Daoy (cell line): Measurements from ENCODE around the gene OR8H1. TPM values are rescaled to one million over a fixed set of nuclear protein-coding genes. Genes with fewer than 3 reads are reported as not detected.

Source experiments
- DNase-seq: peaks from one replicate; pipeline ENCODE4 v3.0.0-alpha.2; 2015; ENCODE audit warnings: low read depth
- total RNA-seq: library from RNA; depleted of rRNA; stranded (reverse); fragments of >200 nt; shearing (Covaris generic); gene quantifications from 2 replicates; pipeline ENCODE4 v1.2.3, GENCODE V29; 2014; rRNA removed

OR8H1 gene, protein sequence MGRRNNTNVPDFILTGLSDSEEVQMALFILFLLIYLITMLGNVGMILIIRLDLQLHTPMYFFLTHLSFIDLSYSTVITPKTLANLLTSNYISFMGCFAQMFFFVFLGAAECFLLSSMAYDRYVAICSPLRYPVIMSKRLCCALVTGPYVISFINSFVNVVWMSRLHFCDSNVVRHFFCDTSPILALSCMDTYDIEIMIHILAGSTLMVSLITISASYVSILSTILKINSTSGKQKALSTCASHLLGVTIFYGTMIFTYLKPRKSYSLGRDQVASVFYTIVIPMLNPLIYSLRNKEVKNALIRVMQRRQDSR
- total RNA-seq = not detected in 2 replicates

DNA sequence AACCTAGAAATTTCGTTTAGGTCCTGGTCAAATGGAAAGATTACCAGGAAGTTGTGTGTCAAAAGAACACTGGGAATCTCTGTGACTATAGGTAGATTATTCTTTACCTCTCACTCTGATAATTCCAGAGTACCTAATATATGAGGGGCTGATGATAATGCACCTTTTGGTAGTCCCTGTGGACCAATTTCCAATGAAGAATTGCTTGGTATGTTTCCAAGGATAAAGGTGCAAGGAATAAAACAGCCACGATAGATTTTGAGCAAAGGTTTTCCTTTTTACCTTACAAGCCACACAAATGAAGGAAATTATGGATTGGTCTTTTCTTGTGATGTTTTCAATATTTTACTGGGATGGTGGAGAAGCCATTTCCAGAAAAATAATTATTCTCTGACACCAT, at the start of gene OR8H1:
Gene OR8H1 (minus strand): TSS at position 101 of the 400 bp plus-strand sequence. CDS start 1,192 bp downstream, outside the sequence.
- no peak for DNase-seq

DNA sequence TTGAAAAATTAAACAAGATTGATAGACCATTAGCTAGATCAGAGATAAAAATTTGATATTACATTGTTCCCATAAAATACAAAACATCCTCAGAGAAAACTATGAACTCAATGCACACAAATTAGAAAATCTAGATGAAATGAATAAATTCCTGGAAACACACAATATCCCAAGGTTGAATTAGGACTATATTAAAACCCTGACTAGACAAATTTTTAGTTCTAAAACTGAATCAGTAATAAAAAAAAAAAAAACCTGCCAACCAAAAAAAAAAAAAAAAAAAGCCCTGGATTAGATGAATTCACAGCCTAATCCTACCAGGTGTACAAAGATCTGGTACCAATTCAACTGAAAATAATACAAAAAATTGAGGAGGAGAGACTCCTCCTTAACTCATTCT, 48.2 kb upstream of the OR8H1 start:
- no peak for DNase-seq

DNA sequence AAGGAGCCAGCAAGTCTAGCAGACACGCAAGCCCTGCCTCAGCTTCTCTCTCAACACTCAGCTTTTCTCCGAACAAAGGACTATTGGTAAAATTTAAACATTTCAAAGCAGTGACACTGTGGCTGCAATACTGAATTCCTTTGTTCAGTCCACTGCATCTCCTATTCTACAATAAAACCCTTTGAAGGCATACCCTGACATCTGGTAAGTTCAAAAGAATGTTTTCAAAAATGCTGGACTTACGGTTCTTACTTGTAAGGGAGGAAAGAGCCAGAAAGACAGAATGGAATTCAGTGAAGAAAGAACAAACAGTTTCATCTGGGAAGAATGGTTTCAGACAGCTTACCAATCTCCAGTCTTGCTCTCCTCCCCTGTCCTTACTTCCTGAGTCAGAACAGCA, 41.1 kb upstream of the OR8H1 start:
- no peak for DNase-seq

DNA sequence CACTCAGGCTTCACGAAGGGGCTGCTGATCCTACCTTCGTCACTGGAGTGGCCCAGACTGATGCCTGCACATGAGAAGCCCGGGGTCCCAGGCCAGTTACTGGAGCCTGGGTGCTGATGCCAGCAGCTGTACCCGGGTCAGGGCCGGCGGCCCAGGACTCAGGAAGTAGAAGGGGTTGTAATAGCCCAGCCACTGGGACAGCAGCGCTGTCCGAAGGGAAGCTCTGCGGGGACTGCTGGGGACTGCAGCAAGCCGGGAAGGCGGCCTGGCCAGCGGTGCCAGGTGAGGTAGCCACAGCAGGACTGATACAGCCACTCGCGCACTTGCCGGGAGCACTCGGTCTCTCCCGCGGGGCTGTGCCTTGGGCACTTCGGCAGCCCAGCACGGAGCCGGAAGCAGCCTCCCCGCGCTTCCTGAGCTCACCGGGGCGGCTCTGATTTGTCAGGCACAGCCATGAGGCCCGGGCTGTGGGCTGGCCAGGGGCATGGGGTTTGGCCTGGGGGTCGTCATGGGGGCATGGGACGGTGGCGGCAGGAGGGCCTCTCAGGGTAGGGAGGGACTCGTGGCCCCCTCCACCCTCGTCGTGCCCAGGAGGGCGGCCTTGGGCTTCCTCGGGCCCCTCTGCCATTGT, 39.9 kb upstream of the OR8H1 start:
- no peak for DNase-seq

- DNase-seq = no peak
These were observed 22.8 kb upstream of the OR8H1 start, which contains the start of gene OR8K3 for GRCh38 chr11:56314844-56315243. TSS of gene OR8K3 (plus strand) at chr11:56315144. CDS start at chr11:56318307, 3,163 bp downstream.

GRCh38 chr11:56307836-56308235, 15.8 kb upstream of the OR8H1 start:
- DNase-seq = no peak

GRCh38 chr11:56296898-56297297, 4.8 kb upstream of the OR8H1 start:
- no peak for DNase-seq

GRCh38 chr11:56273854-56274253, 18.2 kb downstream of the OR8H1 start, which contains the start of gene OR5T1:
TSS of gene OR5T1 (plus strand) at chr11:56274154. CDS start at chr11:56275639, 1,485 bp downstream.
- no peak for DNase-seq

DNA sequence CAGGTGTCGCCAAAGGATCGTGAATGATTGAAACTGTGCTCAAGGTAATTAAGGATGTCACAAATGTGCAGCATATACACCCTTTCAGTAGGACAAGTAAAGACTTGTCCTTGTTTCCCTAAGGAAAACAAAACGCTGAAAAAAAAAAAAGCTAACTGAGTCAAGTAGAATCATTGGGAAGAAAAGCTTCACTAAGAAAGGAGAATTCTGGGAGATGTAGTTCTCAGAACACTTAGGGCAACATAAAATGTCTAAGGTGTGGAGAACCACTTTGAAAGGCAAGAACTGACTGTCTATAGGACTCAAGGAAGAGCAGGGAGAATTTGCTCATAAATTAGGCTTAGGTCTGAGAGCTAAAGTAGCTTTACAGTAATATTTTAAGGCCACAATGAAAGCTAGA, 21.0 kb downstream of the OR8H1 start:
- no peak for DNase-seq

GRCh38 chr11:56251954-56252353, 40.1 kb downstream of the OR8H1 start, which contains the start of gene OR5T3:
TSS of gene OR5T3 (plus strand) at chr11:56252254. CDS start at chr11:56252254, 0 bp downstream.
- no peak for DNase-seq

Other genes starting within 250 kb of the OR8H1 start
- gene OR8I2, start 198.9 kb downstream of the OR8H1 start, total RNA-seq = not detected in 2 replicates
- not detected in 2 replicates for gene OR8H2, start 188.6 kb downstream of the OR8H1 start, total RNA-seq
- gene OR8H3, start 169.9 kb downstream of the OR8H1 start, total RNA-seq = not detected in 2 replicates
- gene OR8J3, start 152.1 kb downstream of the OR8H1 start, total RNA-seq = not detected in 2 replicates
- gene OR8K5, start 131.9 kb downstream of the OR8H1 start, total RNA-seq = not detected in 2 replicates
- gene OR5J2, start 115.6 kb downstream of the OR8H1 start, total RNA-seq = not detected in 2 replicates
- not detected in 2 replicates for gene OR5T2, start 58.0 kb downstream of the OR8H1 start, total RNA-seq
- gene OR5T3, start 40.0 kb downstream of the OR8H1 start, total RNA-seq = not detected in 2 replicates
- gene OR5T1, start 18.1 kb downstream of the OR8H1 start, total RNA-seq = not detected in 2 replicates
- gene OR8K3, start 22.9 kb upstream of the OR8H1 start, total RNA-seq = not detected in 2 replicates
- gene OR8K1, start 53.8 kb upstream of the OR8H1 start, total RNA-seq = not detected in 2 replicates
- gene OR8J1, start 62.0 kb upstream of the OR8H1 start, total RNA-seq = not detected in 2 replicates
- gene OR8U1, start 83.4 kb upstream of the OR8H1 start, total RNA-seq = not detected in 2 replicates
- gene OR5AL1, start 120.4 kb upstream of the OR8H1 start, total RNA-seq = not detected in 2 replicates
- not detected in 2 replicates for gene OR5M3, start 181.1 kb upstream of the OR8H1 start, total RNA-seq
- not detected in 2 replicates for gene OR5M8, start 199.1 kb upstream of the OR8H1 start, total RNA-seq